HepG2 (cell line): ENCODE data around the gene ADM5. TPM values are rescaled to one million over a fixed set of nuclear protein-coding genes. Genes with fewer than 3 reads are reported as not detected.

Source experiments
- ATAC-seq: fragments of 200-7000 bp; cut with Tn5 transposase; 3 replicates; pipeline ENCODE4 v1.9.1; 2020; ENCODE audit warnings: mild to moderate bottlenecking, moderate library complexity
- BruUV-seq: library from RNA; stranded (reverse); fragments of 400-500 nt; replicated peaks from 2 replicates; lab custom pipeline; 2021; lab: Mats Ljungman, UMichigan
- CTCF ChIA-PET: fragments of 300-600 bp; formaldehyde crosslinking; extraction: SDS; loops from one replicate; lab custom pipeline; 2021; ENCODE audit warnings: low total read pairs, inconsistent platforms, low intra/inter-chr PET ratio; lab: Yijun Ruan, JAX
- POLR2A ChIA-PET: fragments of 350-600 bp; sonication (Branson Sonifier 250); formaldehyde crosslinking; loops from one replicate; lab custom pipeline; 2020; ENCODE audit warnings: antibody characterized with exemption, inconsistent platforms; lab: Yijun Ruan, JAX
- DNase-seq: peaks from one replicate; pipeline ENCODE4 v3.0.0-alpha.2; 2015; ENCODE audit warnings: low spot score
- FAIRE-seq: peaks from 3 replicates; lab custom pipeline; 2011; peaks lifted over from hg19 to GRCh38; lab: Jason Lieb, UNC
- H2AFZ ChIP-seq: one replicate; pipeline ENCODE4 v1.6.1; 2011; ENCODE audit warnings: low read length, inconsistent platforms
- H3K27ac ChIP-seq: fragments of 300-600 bp; 3 replicates; pipeline ENCODE4 v1.8.0; 2011; ENCODE audit warnings: mixed run types, mild to moderate bottlenecking, mixed read lengths, low read length, inconsistent platforms; ENCODE audit not compliant: insufficient read depth; ENCODE audit errors: extremely low read length
- H3K27me3 ChIP-seq, 2 experiments: fragments of 200-600 bp in 1 of 2; 2 replicates in 1 of 2; 3 replicates in 1 of 2; pipeline versions ENCODE4 v1.6.0 to v1.8.0; 2011; ENCODE audit warnings: low read length in 2 of 2, mild to moderate bottlenecking in 2 of 2, moderate library complexity in 2 of 2, inconsistent platforms in 1 of 2; ENCODE audit not compliant: insufficient read depth in 2 of 2, control insufficient read depth in 1 of 2
- H3K36me3 ChIP-seq, 2 experiments: fragments of 200-600 bp in 1 of 2; replicated peaks in 1 of 2; 2 replicates in 1 of 2; 3 replicates in 1 of 2; pipeline versions ENCODE4 v1.5.1 to v1.8.0; 2011; ENCODE audit warnings: low read length in 2 of 2, inconsistent platforms in 1 of 2; ENCODE audit not compliant: insufficient read depth in 2 of 2, control insufficient read depth in 1 of 2
- H3K4me1 ChIP-seq: 2 replicates; pipeline ENCODE4 v1.5.1; 2012; ENCODE audit warnings: low read length, inconsistent platforms; ENCODE audit not compliant: insufficient read depth
- H3K4me2 ChIP-seq: 2 replicates; pipeline ENCODE4 v1.6.0; 2011; ENCODE audit warnings: low read depth, low read length, inconsistent platforms
- H3K4me3 ChIP-seq, 3 experiments: fragments of 200-600 bp in 1 of 3; sonication (generic), shearing (Covaris generic) in 1 of 3; replicated peaks in 1 of 3; 2 replicates each; pipeline ENCODE4 v1.5.1; 2011 to 2016; ENCODE audit warnings: low read length in 3 of 3, inconsistent platforms in 2 of 3, low read depth in 2 of 3, mild to moderate bottlenecking in 2 of 3, control low read depth in 1 of 3, mixed read lengths in 1 of 3; ENCODE audit not compliant: insufficient read depth in 1 of 3
- H3K79me2 ChIP-seq: one replicate; pipeline ENCODE4 v1.6.1; 2011; ENCODE audit warnings: low read length, inconsistent platforms; ENCODE audit not compliant: insufficient read depth
- H3K9ac ChIP-seq: 2 replicates; pipeline ENCODE4 v1.6.0; 2011; ENCODE audit warnings: mild to moderate bottlenecking, low read depth, low read length, inconsistent platforms; ENCODE audit not compliant: insufficient read depth
- H3K9me3 ChIP-seq: 2 replicates; pipeline ENCODE4 v1.5.1; 2012; ENCODE audit warnings: mild to moderate bottlenecking, low read length
- H4K20me1 ChIP-seq: 2 replicates; pipeline ENCODE4 v1.6.0; 2011; ENCODE audit warnings: inconsistent platforms, mild to moderate bottlenecking, low read length, moderate library complexity; ENCODE audit not compliant: insufficient read depth
- AGO2 ChIP-seq: fragments of 200-400 bp; formaldehyde crosslinking; optimal IDR thresholded peaks from 2 replicates; pipeline ENCODE3; 2017; ENCODE audit warnings: mild to moderate bottlenecking, low read depth, low read length, moderate library complexity
- DNMT1 ChIP-seq: sonication (generic); formaldehyde crosslinking; IDR thresholded peaks from 2 replicates; pipeline ENCODE4 v1.5.1; 2020; ENCODE audit warnings: mild to moderate bottlenecking, missing genetic modification reagents
- KDM5B ChIP-seq: sonication (generic); formaldehyde crosslinking; IDR thresholded peaks from 2 replicates; pipeline ENCODE4 v1.4.0; 2020; ENCODE audit warnings: missing genetic modification reagents, mild to moderate bottlenecking, borderline replicate concordance
- POLR2A ChIP-seq, 2 experiments: IDR thresholded peaks; 2 replicates each; pipeline ENCODE4 v1.6.1; 2011; ENCODE audit warnings: low read depth in 2 of 2, low read length in 2 of 2, mild to moderate bottlenecking in 1 of 2, moderate library complexity in 1 of 2; ENCODE audit not compliant: insufficient read depth in 1 of 2
- TAF15 ChIP-seq: fragments of 200-400 bp; formaldehyde crosslinking; IDR thresholded peaks from one replicate; pipeline ENCODE4 v1.6.1; 2018; ENCODE audit warnings: mild to moderate bottlenecking, low read depth, low read length; ENCODE audit not compliant: poor library complexity, severe bottlenecking
- XRCC5 ChIP-seq: fragments of 200-400 bp; formaldehyde crosslinking; optimal IDR thresholded peaks from 2 replicates; pipeline ENCODE3; 2017; ENCODE audit warnings: mild to moderate bottlenecking, low read length
- ZBTB33 ChIP-seq: sonication (generic); formaldehyde crosslinking; IDR thresholded peaks from 2 replicates; pipeline ENCODE4 v1.4.0; 2020; ENCODE audit warnings: missing genetic modification reagents
- ZNF430 ChIP-seq: sonication (generic); formaldehyde crosslinking; IDR thresholded peaks from 2 replicates; pipeline ENCODE4 v1.9.0; 2021; ENCODE audit warnings: mild to moderate bottlenecking, missing genetic modification reagents
- ZNF687 ChIP-seq: sonication (generic); formaldehyde crosslinking; IDR thresholded peaks from 2 replicates; pipeline ENCODE4 v1.5.1; 2020; ENCODE audit warnings: mild to moderate bottlenecking, missing genetic modification reagents, moderate library complexity
- ZNF788 ChIP-seq: sonication (generic); formaldehyde crosslinking; IDR thresholded peaks from 2 replicates; pipeline ENCODE4 v1.5.0; 2020; ENCODE audit warnings: mild to moderate bottlenecking, missing genetic modification reagents, borderline replicate concordance
- ZNF839 ChIP-seq: sonication (generic); formaldehyde crosslinking; IDR thresholded peaks from 2 replicates; pipeline ENCODE4 v1.4.0; 2020; ENCODE audit warnings: missing genetic modification reagents, mild to moderate bottlenecking, borderline replicate concordance
- WGBS: methylation state at CpG from one replicate; pipeline ENCODE4 v1.1.6; 2017; ENCODE audit warnings: low lambda C conversion rate; 5-methylcytosine and 5-hydroxymethylcytosine counted together
- in situ Hi-C: cut with HindIII; loops from 2 replicates; pipeline ENCODE4 v1.10.0; 2017; ENCODE audit warnings: low pct_unique_long_range_greater_than_20kb; ENCODE audit not compliant: extremely low pct_ligation_motif_present
- intact Hi-C: fragments of 100-400 bp; cut with micrococcal nuclease; formaldehyde crosslinking; loops from one replicate; pipeline ENCODE4 v1.10.0; 2022; ENCODE audit not compliant: unreplicated experiment
- polyA plus RNA-seq, 8 experiments: library from polyadenylated mRNA; depleted of rRNA in 3 of 8; stranded (reverse) in 7 of 8; unstranded in 1 of 8; fragments of >200 nt; fragmentation: Illumina TruSeq in 4 of 8; extraction: Trizol in 4 of 8; gene quantifications; 2 replicates each; pipeline versions ENCODE4 v1.2.1 to v1.2.3, GENCODE V29; 2011 to 2016; ENCODE audit warnings: low read depth in 4 of 8, missing spikeins in 1 of 8, mixed read lengths in 1 of 8; ENCODE audit not compliant: insufficient read depth in 1 of 8
- total RNA-seq, 5 experiments: library from RNA; depleted of rRNA; stranded (reverse); fragments of >200 nt; fragmentation: Illumina TruSeq; extraction: Trizol; gene quantifications; 2 replicates each; pipeline ENCODE4 v1.2.3, GENCODE V29; 2016; ENCODE audit warnings: low read depth in 1 of 5
- TF ChIP-seq, protein P1 (sequence below): sonication (generic); formaldehyde crosslinking; IDR thresholded peaks from 2 replicates; pipeline ENCODE4 v1.5.0; 2020; ENCODE audit warnings: mild to moderate bottlenecking, missing genetic modification reagents, moderate library complexity

Gene ADM5
- total and polyA plus RNA-seq, 2 of the 13 experiments (the other 11 are each of a cell fraction or from before 2014, with no cell fraction given), result 2.7 to 4.1 TPM

GRCh38 chr19:49684251-49684982 lies 5.0 kb upstream of the ADM5 start:
- no peak overlapping the region for H3K4me2 ChIP-seq
- intact Hi-C loops (no loop called here), in situ Hi-C loops (no loop called here)
- H3K27me3 ChIP-seq, result no peaks in the 10 kb centered on the region
- ChIA-PET CTCF (no interaction called here), POLR2A (no interaction called here)
- H3K9ac ChIP-seq, result no peak overlapping the region
- 96% methylated on average over 19 of the region's 35 CpGs for whole genome bisulfite sequencing
- no peak for FAIRE-seq
- no peak for DNase-seq
- peaks cover 28% of the 10 kb centered on the region for H4K20me1 ChIP-seq
- H3K79me2 ChIP-seq, result peaks cover 21% of the 10 kb centered on the region
- H3K4me1 ChIP-seq, result peaks cover 20% of the 10 kb centered on the region
- no TSS peak for BruUV-seq
- peaks cover 22 to 68% of the 10 kb centered on the region in 2 experiments for H3K36me3 ChIP-seq
- no peak overlapping the region for H3K27ac ChIP-seq
- H3K4me3 ChIP-seq, result no peak overlapping the region
- TF ChIP-seq POLR2A (IDR thresholded peaks at IDR 0.05; ENCODE audit: insufficient read depth in 1 of 2, low read depth in 2 of 2, low read length in 2 of 2), result peak; percentile 25 to 41; a peak in 3 of 4 replicates
- peak; percentile 65 for TF ChIP-seq XRCC5
- TF ChIP-seq, protein P1, sequence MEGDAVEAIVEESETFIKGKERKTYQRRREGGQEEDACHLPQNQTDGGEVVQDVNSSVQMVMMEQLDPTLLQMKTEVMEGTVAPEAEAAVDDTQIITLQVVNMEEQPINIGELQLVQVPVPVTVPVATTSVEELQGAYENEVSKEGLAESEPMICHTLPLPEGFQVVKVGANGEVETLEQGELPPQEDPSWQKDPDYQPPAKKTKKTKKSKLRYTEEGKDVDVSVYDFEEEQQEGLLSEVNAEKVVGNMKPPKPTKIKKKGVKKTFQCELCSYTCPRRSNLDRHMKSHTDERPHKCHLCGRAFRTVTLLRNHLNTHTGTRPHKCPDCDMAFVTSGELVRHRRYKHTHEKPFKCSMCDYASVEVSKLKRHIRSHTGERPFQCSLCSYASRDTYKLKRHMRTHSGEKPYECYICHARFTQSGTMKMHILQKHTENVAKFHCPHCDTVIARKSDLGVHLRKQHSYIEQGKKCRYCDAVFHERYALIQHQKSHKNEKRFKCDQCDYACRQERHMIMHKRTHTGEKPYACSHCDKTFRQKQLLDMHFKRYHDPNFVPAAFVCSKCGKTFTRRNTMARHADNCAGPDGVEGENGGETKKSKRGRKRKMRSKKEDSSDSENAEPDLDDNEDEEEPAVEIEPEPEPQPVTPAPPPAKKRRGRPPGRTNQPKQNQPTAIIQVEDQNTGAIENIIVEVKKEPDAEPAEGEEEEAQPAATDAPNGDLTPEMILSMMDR (CRISPR knock-in tag), result peak; percentile 57
- peak; percentile 43 for TF ChIP-seq TAF15
- peak; percentile 91 for TF ChIP-seq AGO2
- no peak for TF ChIP-seq ZNF839 (CRISPR knock-in tag)
- TF ChIP-seq KDM5B (CRISPR knock-in tag), result peak; percentile 24; the same call in 1 of the 2 replicates
- peak; percentile 10; the same call in 1 of the 2 replicates for TF ChIP-seq DNMT1 (CRISPR knock-in tag)
- no peak for TF ChIP-seq ZNF788
- TF ChIP-seq ZNF430 (CRISPR knock-in tag), result no peak
- peak; percentile 32; the same call in 1 of the 2 replicates for TF ChIP-seq ZNF687 (CRISPR knock-in tag)
- peak; percentile 30; the same call in 1 of the 2 replicates for TF ChIP-seq ZBTB33 (CRISPR knock-in tag)
- TF ChIP-seq, all 625 proteins: peak for 9
- peak; percentile 53 for ATAC-seq
- Histone ChIP-seq H2AFZ (no peak overlapping the region), H3K9me3 (no peaks in the 10 kb centered on the region)
